Neural cell (in vitro differentiated cells): Measurements from ENCODE around the gene CHL1. TPM values are rescaled to one million over a fixed set of nuclear protein-coding genes. Genes with fewer than 3 reads are reported as not detected.

Experiments
- H2AFZ ChIP-seq: fragments of 200-600, 300-800 bp; sonication (generic), shearing (Covaris generic); 2 replicates; pipeline ENCODE4 v1.6.0; 2014; ENCODE audit warnings: low read depth, mild to moderate bottlenecking, antibody characterized with exemption, low read length, moderate library complexity
- H3F3A ChIP-seq: fragments of 200-600 bp; shearing (Covaris generic); 2 replicates; pipeline ENCODE4 v1.6.1; 2016; ENCODE audit warnings: mild to moderate bottlenecking, moderate library complexity, mixed read lengths, antibody characterized with exemption, low read length; ENCODE audit not compliant: insufficient read depth, poor library complexity, severe bottlenecking
- H3K27ac ChIP-seq: fragments of 200-600, 300-800 bp; sonication (generic), shearing (Covaris generic); 2 replicates; pipeline ENCODE4 v1.5.1; 2014; ENCODE audit warnings: mild to moderate bottlenecking, low read length, moderate library complexity
- H3K27me3 ChIP-seq: fragments of 300-800, 200-600 bp; sonication (generic), shearing (Covaris generic); 2 replicates; pipeline ENCODE4 v1.6.0; 2014; ENCODE audit warnings: mild to moderate bottlenecking, low read depth, low read length, moderate library complexity; ENCODE audit not compliant: insufficient read depth
- H3K36me3 ChIP-seq: fragments of 300-800, 200-600 bp; sonication (generic), shearing (Covaris generic); 2 replicates; pipeline ENCODE4 v1.5.1; 2014; ENCODE audit warnings: mild to moderate bottlenecking, antibody characterized with exemption, low read length, moderate library complexity; ENCODE audit not compliant: insufficient read depth
- H3K4me2 ChIP-seq: fragments of 300-800, 200-600 bp; sonication (generic), shearing (Covaris generic); 2 replicates; pipeline ENCODE4 v1.6.0; 2014; ENCODE audit warnings: mild to moderate bottlenecking, low read length
- H3K4me3 ChIP-seq: fragments of 300-800, 200-600 bp; sonication (generic), shearing (Covaris generic); 2 replicates; pipeline ENCODE4 v1.5.1; 2014; ENCODE audit warnings: mild to moderate bottlenecking, low read length, moderate library complexity
- H3K79me2 ChIP-seq: fragments of 200-600 bp; shearing (Covaris generic); replicated peaks from 2 replicates; pipeline ENCODE4 v1.6.0; 2014; ENCODE audit warnings: mild to moderate bottlenecking, low read length, moderate library complexity; ENCODE audit not compliant: insufficient read depth
- H3K9ac ChIP-seq: fragments of 300-800, 200-600 bp; sonication (generic), shearing (Covaris generic); 2 replicates; pipeline ENCODE4 v1.6.1; 2016; ENCODE audit warnings: mild to moderate bottlenecking, low read length, mixed read lengths
- H3K9me2 ChIP-seq: fragments of 200-600 bp; shearing (Covaris generic); 2 replicates; pipeline ENCODE4 v1.6.1; 2016; ENCODE audit warnings: mild to moderate bottlenecking, low read length, mixed read lengths; ENCODE audit not compliant: insufficient read depth
- H3K9me3 ChIP-seq: fragments of 200-600, 300-800 bp; sonication (generic), shearing (Covaris generic); 2 replicates; pipeline ENCODE4 v1.6.1; 2016; ENCODE audit warnings: mild to moderate bottlenecking, mixed run types, low read length, moderate library complexity, mixed read lengths
- H4K20me1 ChIP-seq: fragments of 200-600 bp; shearing (Covaris generic); 2 replicates; pipeline ENCODE4 v1.6.1; 2016; ENCODE audit warnings: mild to moderate bottlenecking, mixed run types; ENCODE audit not compliant: insufficient read depth
- CTCF ChIP-seq: fragments of 450-650 bp; IDR thresholded peaks from 2 replicates; pipeline ENCODE4 v1.5.1; 2014; ENCODE audit warnings: antibody characterized with exemption, mild to moderate bottlenecking, moderate library complexity; ENCODE audit not compliant: poor library complexity, severe bottlenecking
- EP300 ChIP-seq: fragments of 450-650 bp; conservative IDR thresholded peaks from 2 replicates; pipeline ENCODE4 v1.6.1; 2014; ENCODE audit warnings: antibody characterized with exemption, mild to moderate bottlenecking, moderate library complexity; ENCODE audit not compliant: poor library complexity, severe bottlenecking
- EZH2 ChIP-seq: fragments of 200-600, 300-800 bp; shearing (Covaris generic), sonication (generic); IDR thresholded peaks from 2 replicates; pipeline ENCODE4 v1.6.1; 2014; ENCODE audit warnings: antibody characterized with exemption, low read length, borderline replicate concordance, mild to moderate bottlenecking; ENCODE audit not compliant: insufficient read depth, poor library complexity, severe bottlenecking
- MXI1 ChIP-seq: fragments of 450-650 bp; conservative IDR thresholded peaks from 2 replicates; pipeline ENCODE4 v1.6.1; 2014; ENCODE audit warnings: antibody characterized with exemption, mild to moderate bottlenecking; ENCODE audit not compliant: poor library complexity, severe bottlenecking
- POLR2AphosphoS5 ChIP-seq: IDR thresholded peaks from 2 replicates; pipeline ENCODE4 v1.6.1; 2012
- RAD21 ChIP-seq: fragments of 450-650 bp; conservative IDR thresholded peaks from 2 replicates; pipeline ENCODE4 v1.6.1; 2014; ENCODE audit warnings: antibody characterized with exemption, mild to moderate bottlenecking, moderate library complexity
- REST ChIP-seq: IDR thresholded peaks from 2 replicates; pipeline ENCODE4 v1.6.1; 2012; ENCODE audit warnings: borderline replicate concordance
- SMC3 ChIP-seq: fragments of 450-650 bp; conservative IDR thresholded peaks from 2 replicates; pipeline ENCODE4 v1.6.1; 2014; ENCODE audit warnings: antibody characterized with exemption, mild to moderate bottlenecking, moderate library complexity; ENCODE audit not compliant: poor library complexity
- TAF1 ChIP-seq: IDR thresholded peaks from 2 replicates; pipeline ENCODE4 v1.6.1; 2012; ENCODE audit warnings: low read depth
- polyA plus RNA-seq: library from polyadenylated mRNA; depleted of rRNA; stranded (reverse); fragments of >200 nt; gene quantifications from 2 replicates; pipeline ENCODE4 v1.2.3, GENCODE V29; 2014

Gene CHL1
- polyA plus RNA-seq, 1 donor from 2014 or later, result 199 TPM

- Histone ChIP-seq H3K79me2 (peaks cover 36% of the 10 kb centered on the region), H3K4me3 (peak overlapping the region; percentile 81), H3K9me3 (no peaks in the 10 kb centered on the region), H3K4me2 (peak overlapping the region; percentile 58), H3K9me2 (no peaks in the 10 kb centered on the region), H3F3A (no peaks in the 10 kb centered on the region), H3K27ac (peak overlapping the region; percentile 68), H2AFZ (no peak overlapping the region), H3K9ac (peak overlapping the region; percentile 22), H4K20me1 (no peaks in the 10 kb centered on the region), H3K27me3 (no peaks in the 10 kb centered on the region), H3K36me3 (no peaks in the 10 kb centered on the region)
- TF ChIP-seq TAF1 (no peak), CTCF (no peak), MXI1 (no peak), EZH2 (no peak), RAD21 (peak; percentile 11), REST (peak; percentile 15), SMC3 (no peak), POLR2AphosphoS5 (peak; percentile 77), EP300 (peak; percentile 88)
Measured at GRCh38 chr3:199835-200234, 3.3 kb downstream of the CHL1 start.

- peaks cover 36% of the 10 kb centered on the region for H3K79me2 ChIP-seq
- no peaks in the 10 kb centered on the region for H3K9me3 ChIP-seq
- H2AFZ ChIP-seq, result no peak overlapping the region
- H3K27ac ChIP-seq, result peak overlapping the region; percentile 68
- H3K4me2 ChIP-seq, result peak overlapping the region; percentile 55
- H3K36me3 ChIP-seq, result no peaks in the 10 kb centered on the region
- no peaks in the 10 kb centered on the region for H4K20me1 ChIP-seq
- H3K9me2 ChIP-seq, result no peaks in the 10 kb centered on the region
- no peaks in the 10 kb centered on the region for H3K27me3 ChIP-seq
- TF ChIP-seq POLR2AphosphoS5, result no peak
- peak; percentile 81 for TF ChIP-seq REST
- peak overlapping the region; percentile 22 for H3K9ac ChIP-seq
- peak overlapping the region; percentile 81 for H3K4me3 ChIP-seq
- no peaks in the 10 kb centered on the region for H3F3A ChIP-seq
Measured at GRCh38 chr3:200758-201325, 4.3 kb downstream of the CHL1 start.
